ENCODE measurements around the gene ADGRL3.

ADGRL3 gene

GRCh38 chr4:61277785-61278760, 77.9 kb downstream of the ADGRL3 start:
- Histone ChIP-seq H3K4me3 (ENCODE audit: low read length) (no peak overlapping the region), H3K27me3 (ENCODE audit: low read depth, low read length) (no peaks in the 10 kb centered on the region), H3K9me3 (ENCODE audit: insufficient read depth, low read length) (no peaks in the 10 kb centered on the region), H3K4me2 (ENCODE audit: low read length) (no peak overlapping the region), H4K20me1 (ENCODE audit: insufficient read depth, low read length) (no peaks in the 10 kb centered on the region), H3K36me3 (replicated peaks; ENCODE audit: low read depth, low read length) (no peaks in the 10 kb centered on the region), H3K4me1 (ENCODE audit: low read length) (no peaks in the 10 kb centered on the region), H2AFZ (ENCODE audit: low read depth, low read length) (no peak overlapping the region), H3K27ac (ENCODE audit: low read length) (no peak overlapping the region), H3K9ac (ENCODE audit: low read length) (no peak overlapping the region), H3K79me2 (ENCODE audit: low read length) (no peaks in the 10 kb centered on the region)
- no peak for TF ChIP-seq EZH2phosphoT487 (IDR thresholded peaks at IDR 0.05; ENCODE audit: low read depth)
- TF ChIP-seq CTCF (IDR thresholded peaks at IDR 0.05; ENCODE audit: low read depth, low read length) = no peak

GRCh38 chr4:61292322-61292721, 92.2 kb downstream of the ADGRL3 start:
- peaks cover 5% of the 10 kb centered on the region for H3K36me3 ChIP-seq (replicated peaks; ENCODE audit: low read depth, low read length)
- no peaks in the 10 kb centered on the region for H4K20me1 ChIP-seq (ENCODE audit: insufficient read depth, low read length)
- H3K9ac ChIP-seq (ENCODE audit: low read length) = no peak overlapping the region
- TF ChIP-seq CTCF (IDR thresholded peaks at IDR 0.05; ENCODE audit: low read depth, low read length) (no peak), EZH2phosphoT487 (IDR thresholded peaks at IDR 0.05; ENCODE audit: low read depth) (no peak)
- no peak overlapping the region for H2AFZ ChIP-seq (ENCODE audit: low read depth, low read length)
- H3K9me3 ChIP-seq (ENCODE audit: insufficient read depth, low read length) = 0 out of 2 replicates have a peak, but pooled peaks cover 2% of the 10 kb centered on the region
- H3K4me3 ChIP-seq (ENCODE audit: low read length) = no peak overlapping the region
- H3K27me3 ChIP-seq (ENCODE audit: low read depth, low read length) = no peaks in the 10 kb centered on the region
- H3K4me1 ChIP-seq (ENCODE audit: low read length) = peaks cover 34% of the 10 kb centered on the region
- H3K27ac ChIP-seq (ENCODE audit: low read length) = no peak overlapping the region
- H3K79me2 ChIP-seq (ENCODE audit: low read length) = no peaks in the 10 kb centered on the region
- H3K4me2 ChIP-seq (ENCODE audit: low read length) = no peak overlapping the region

GRCh38 chr4:61293707-61294400, 93.7 kb downstream of the ADGRL3 start:
- Histone ChIP-seq H4K20me1 (ENCODE audit: insufficient read depth, low read length) (no peaks in the 10 kb centered on the region), H3K27me3 (ENCODE audit: low read depth, low read length) (no peaks in the 10 kb centered on the region), H3K9me3 (ENCODE audit: insufficient read depth, low read length) (0 out of 2 replicates have a peak, but pooled peaks cover 2% of the 10 kb centered on the region), H2AFZ (ENCODE audit: low read depth, low read length) (peak overlapping the region; percentile 15; the same call in 1 of the 2 replicates), H3K9ac (ENCODE audit: low read length) (no peak overlapping the region), H3K79me2 (ENCODE audit: low read length) (no peaks in the 10 kb centered on the region), H3K4me3 (ENCODE audit: low read length) (peak overlapping the region; percentile 36; the same call in 1 of the 2 replicates), H3K27ac (ENCODE audit: low read length) (no peak overlapping the region; the same call in 1 of the 2 replicates), H3K36me3 (replicated peaks; ENCODE audit: low read depth, low read length) (peaks cover 5% of the 10 kb centered on the region), H3K4me1 (ENCODE audit: low read length) (peaks cover 34% of the 10 kb centered on the region), H3K4me2 (ENCODE audit: low read length) (peak overlapping the region; percentile 34)
- no peak for TF ChIP-seq EZH2phosphoT487 (IDR thresholded peaks at IDR 0.05; ENCODE audit: low read depth)
- TF ChIP-seq CTCF (IDR thresholded peaks at IDR 0.05; ENCODE audit: low read depth, low read length) = no peak

- H3K27ac ChIP-seq (ENCODE audit: low read length) = no peak overlapping the region
- H3K4me1 ChIP-seq (ENCODE audit: low read length) = peaks cover 34% of the 10 kb centered on the region
- no peak overlapping the region for H3K4me2 ChIP-seq (ENCODE audit: low read length)
- H3K4me3 ChIP-seq (ENCODE audit: low read length) = no peak overlapping the region
- peaks cover 5% of the 10 kb centered on the region for H3K36me3 ChIP-seq (replicated peaks; ENCODE audit: low read depth, low read length)
- H2AFZ ChIP-seq (ENCODE audit: low read depth, low read length) = no peak overlapping the region
- H3K9me3 ChIP-seq (ENCODE audit: insufficient read depth, low read length) = 0 out of 2 replicates have a peak, but pooled peaks cover 2% of the 10 kb centered on the region
- TF ChIP-seq EZH2phosphoT487 (IDR thresholded peaks at IDR 0.05; ENCODE audit: low read depth) (no peak), CTCF (IDR thresholded peaks at IDR 0.05; ENCODE audit: low read depth, low read length) (no peak)
- no peaks in the 10 kb centered on the region for H3K79me2 ChIP-seq (ENCODE audit: low read length)
- H3K9ac ChIP-seq (ENCODE audit: low read length) = no peak overlapping the region
- no peaks in the 10 kb centered on the region for H4K20me1 ChIP-seq (ENCODE audit: insufficient read depth, low read length)
- no peaks in the 10 kb centered on the region for H3K27me3 ChIP-seq (ENCODE audit: low read depth, low read length)
These were observed 94.8 kb downstream of the ADGRL3 start for GRCh38 chr4:61294936-61295335.

Data from OCI-LY3 (cell line).